HepG2 (cell line): ENCODE data around the gene SAP25. TPM values are rescaled to one million over a fixed set of nuclear protein-coding genes. Genes with fewer than 3 reads are reported as not detected.
A peak's percentile ranks its signal among the peaks of the same experiment; 100 is the strongest.

Experiments used
- DMAP1 ChIP-seq: IDR thresholded peaks from 2 replicates; pipeline ENCODE4 v1.6.1; 2016
- GABPA ChIP-seq, 2 experiments: IDR thresholded peaks; 2 replicates each; pipeline ENCODE4 v1.6.1; 2011 to 2016; ENCODE audit warnings: low read depth in 2 of 2, low read length in 1 of 2, missing biosample characterization in 1 of 2, missing genetic modification characterization in 1 of 2
- HOMEZ ChIP-seq: IDR thresholded peaks from 2 replicates; pipeline ENCODE4 v1.6.1; 2016; ENCODE audit warnings: low read depth
- MED13 ChIP-seq: sonication (generic); formaldehyde crosslinking; IDR thresholded peaks from 2 replicates; pipeline ENCODE4 v1.5.0; 2020; ENCODE audit warnings: missing genetic modification reagents
- MXD1 ChIP-seq: sonication (generic); formaldehyde crosslinking; IDR thresholded peaks from 2 replicates; pipeline ENCODE4 v1.4.0; 2020; ENCODE audit warnings: mild to moderate bottlenecking, missing genetic modification reagents
- NCOA2 ChIP-seq: sonication (generic); formaldehyde crosslinking; IDR thresholded peaks from 2 replicates; pipeline ENCODE4 v1.8.0; 2022; ENCODE audit warnings: inconsistent platforms
- NR2F6 ChIP-seq, 2 experiments: IDR thresholded peaks; 2 replicates each; pipeline ENCODE4 v1.6.1; 2016; ENCODE audit warnings: antibody characterized with exemption in 1 of 2, mild to moderate bottlenecking in 1 of 2
- NR3C1 ChIP-seq: sonication (generic); formaldehyde crosslinking; IDR thresholded peaks from 2 replicates; pipeline ENCODE4 v1.4.0; 2020; ENCODE audit warnings: missing genetic modification reagents
- PHB2 ChIP-seq: fragments of 450-650 bp; IDR thresholded peaks from 2 replicates; pipeline ENCODE4 v1.6.1; 2018; ENCODE audit not compliant: partially characterized antibody
- SMAD3 ChIP-seq: sonication (generic); formaldehyde crosslinking; IDR thresholded peaks from 2 replicates; pipeline ENCODE4 v1.4.0; 2020; ENCODE audit warnings: missing genetic modification reagents
- SNAPC5 ChIP-seq: sonication (generic); formaldehyde crosslinking; IDR thresholded peaks from 2 replicates; pipeline ENCODE4 v1.8.1; 2023; ENCODE audit warnings: mild to moderate bottlenecking, missing genetic modification reagents, borderline replicate concordance
- SP2 ChIP-seq: sonication (generic); formaldehyde crosslinking; IDR thresholded peaks from 2 replicates; pipeline ENCODE4 v1.5.1; 2020; ENCODE audit warnings: mild to moderate bottlenecking, missing genetic modification reagents
- TAF1 ChIP-seq: sonication (generic); formaldehyde crosslinking; IDR thresholded peaks from 2 replicates; pipeline ENCODE4 v1.4.0; 2020; ENCODE audit warnings: missing genetic modification reagents
- TARDBP ChIP-seq: sonication (generic); formaldehyde crosslinking; IDR thresholded peaks from 2 replicates; pipeline ENCODE4 v1.8.0; 2022; ENCODE audit warnings: mild to moderate bottlenecking, missing genetic modification reagents
- TBX2 ChIP-seq: sonication (generic); formaldehyde crosslinking; IDR thresholded peaks from 2 replicates; pipeline ENCODE4 v1.5.0; 2020; ENCODE audit warnings: missing genetic modification reagents, mild to moderate bottlenecking, borderline replicate concordance
- TBX3 ChIP-seq: fragments of 450-650 bp; IDR thresholded peaks from 2 replicates; pipeline ENCODE4 v1.6.1; 2017; ENCODE audit warnings: antibody characterized with exemption, mild to moderate bottlenecking, inconsistent platforms, borderline replicate concordance
- TCF7L2 ChIP-seq: IDR thresholded peaks from 2 replicates; pipeline ENCODE4 v1.6.1; 2011; ENCODE audit warnings: mild to moderate bottlenecking, low read depth, low read length, moderate library complexity
- YEATS4 ChIP-seq: sonication (generic); formaldehyde crosslinking; IDR thresholded peaks from 2 replicates; pipeline ENCODE4 v1.4.0; 2020; ENCODE audit warnings: missing genetic modification reagents, borderline replicate concordance
- ZIK1 ChIP-seq: sonication (generic); formaldehyde crosslinking; IDR thresholded peaks from 2 replicates; pipeline ENCODE4 v1.5.0; 2020; ENCODE audit warnings: mild to moderate bottlenecking, low read depth, missing genetic modification reagents, borderline replicate concordance
- ZKSCAN8 ChIP-seq: IDR thresholded peaks from 2 replicates; pipeline ENCODE4 v1.6.1; 2016; ENCODE audit warnings: borderline replicate concordance, missing genetic modification reagents, missing compliant biosample characterization
- ZNF205 ChIP-seq: IDR thresholded peaks from 2 replicates; pipeline ENCODE4 v1.6.1; 2018; ENCODE audit warnings: missing biosample characterization, missing genetic modification reagents
- ZNF362 ChIP-seq: sonication (generic); formaldehyde crosslinking; IDR thresholded peaks from 2 replicates; pipeline ENCODE4 v1.4.0; 2020; ENCODE audit warnings: missing genetic modification reagents, mild to moderate bottlenecking, borderline replicate concordance
- ZNF556 ChIP-seq: sonication (generic); formaldehyde crosslinking; IDR thresholded peaks from 2 replicates; pipeline ENCODE4 v1.4.0; 2020; ENCODE audit warnings: mild to moderate bottlenecking, missing genetic modification reagents, borderline replicate concordance
- ZNF607 ChIP-seq: sonication (generic); formaldehyde crosslinking; IDR thresholded peaks from 2 replicates; pipeline ENCODE4 v1.5.1; 2020; ENCODE audit warnings: missing genetic modification reagents, mild to moderate bottlenecking, borderline replicate concordance
- ZNF691 ChIP-seq: sonication (generic); formaldehyde crosslinking; IDR thresholded peaks from 2 replicates; pipeline ENCODE4 v1.4.0; 2020; ENCODE audit warnings: missing genetic modification reagents, low read depth, mild to moderate bottlenecking, borderline replicate concordance
- ZNF777 ChIP-seq: sonication (generic); formaldehyde crosslinking; IDR thresholded peaks from 2 replicates; pipeline ENCODE4 v1.4.0; 2020; ENCODE audit warnings: missing genetic modification reagents
- ZSCAN9 ChIP-seq: IDR thresholded peaks from 2 replicates; pipeline ENCODE4 v1.6.1; 2016; ENCODE audit warnings: borderline replicate concordance
- polyA plus RNA-seq, 8 experiments: library from polyadenylated mRNA; depleted of rRNA in 3 of 8; stranded (reverse) in 7 of 8; unstranded in 1 of 8; fragments of >200 nt; fragmentation: Illumina TruSeq in 4 of 8; extraction: Trizol in 4 of 8; gene quantifications; 2 replicates each; pipeline versions ENCODE4 v1.2.1 to v1.2.3, GENCODE V29; 2011 to 2016; ENCODE audit warnings: low read depth in 4 of 8, missing spikeins in 1 of 8, mixed read lengths in 1 of 8; ENCODE audit not compliant: insufficient read depth in 1 of 8
- total RNA-seq, 5 experiments: library from RNA; depleted of rRNA; stranded (reverse); fragments of >200 nt; fragmentation: Illumina TruSeq; extraction: Trizol; gene quantifications; 2 replicates each; pipeline ENCODE4 v1.2.3, GENCODE V29; 2016; ENCODE audit warnings: low read depth in 1 of 5

Gene SAP25
- total and polyA plus RNA-seq, 2 of the 13 experiments (the other 11 are each of a cell fraction or from before 2014, with no cell fraction given): 0.15 to 0.20 TPM

GRCh38 chr7:100585511-100586265 is 12.0 kb upstream of the SAP25 start, which contains the start of gene LRCH4 (continued):
- TF ChIP-seq SMAD3: peak; percentile 54; the same call in 1 of the 2 replicates
- peak; percentile 41; the same call in 1 of the 2 replicates for TF ChIP-seq ZNF777 (CRISPR knock-in tag)
- TF ChIP-seq GABPA (IDR thresholded peaks at IDR 0.05; ENCODE audit: low read depth, low read length): no peak
- peak; percentile 79 for TF ChIP-seq GABPA (CRISPR knock-in tag; IDR thresholded peaks at IDR 0.05; ENCODE audit: low read depth)
- peak; percentile 41; the same call in 1 of the 2 replicates for TF ChIP-seq NCOA2
- TF ChIP-seq ZNF691: 0 out of 2 replicates have a peak, but pooled peaks have one; percentile 22
- TF ChIP-seq TAF1 (CRISPR knock-in tag): peak; percentile 93
- TF ChIP-seq TBX2: peak; percentile 70
- peak; percentile 61; the same call in 1 of the 2 replicates for TF ChIP-seq ZNF556 (CRISPR knock-in tag)
- no peak for TF ChIP-seq ZIK1
- peak; percentile 67; the same call in 1 of the 2 replicates for TF ChIP-seq MED13 (CRISPR knock-in tag)
- no peak for TF ChIP-seq HOMEZ (CRISPR knock-in tag)
- TF ChIP-seq TARDBP: peak; percentile 87
- peak; percentile 78; the same call in 1 of the 2 replicates for TF ChIP-seq ZKSCAN8
- TF ChIP-seq DMAP1 (CRISPR knock-in tag): peak; percentile 69; the same call in 1 of the 2 replicates
- TF ChIP-seq ZNF362 (CRISPR knock-in tag): no peak
- TF ChIP-seq ZNF205: 0 out of 2 replicates have a peak, but pooled peaks have one; percentile 58
- no peak for TF ChIP-seq NR2F6 (IDR thresholded peaks at IDR 0.05)
- no peak for TF ChIP-seq NR2F6 (CRISPR knock-in tag; IDR thresholded peaks at IDR 0.05)
- no peak for TF ChIP-seq ZSCAN9 (CRISPR knock-in tag)
- TF ChIP-seq SP2 (CRISPR knock-in tag): no peak
- TF ChIP-seq YEATS4 (CRISPR knock-in tag): peak; percentile 51; the same call in 1 of the 2 replicates
- no peak for TF ChIP-seq NR3C1 (CRISPR knock-in tag)
- TF ChIP-seq MXD1 (CRISPR knock-in tag): peak; percentile 74
- TF ChIP-seq TCF7L2: no peak
- peak; percentile 83; the same call in 1 of the 2 replicates for TF ChIP-seq ZNF607 (CRISPR knock-in tag)
- TF ChIP-seq PHB2: no peak
- 0 out of 2 replicates have a peak, but pooled peaks have one; percentile 4 for TF ChIP-seq TBX3
- TF ChIP-seq SNAPC5 (CRISPR knock-in tag): peak; percentile 99
